Progenitor cell of endocrine pancreas (in vitro differentiated cells): ENCODE data around the gene CRY2. TPM values are rescaled to one million over a fixed set of nuclear protein-coding genes. Genes with fewer than 3 reads are reported as not detected.
A peak's percentile ranks its signal among the peaks of the same experiment; 100 is the strongest.

Source experiments
- DNase-seq: peaks from one replicate; pipeline ENCODE4 v3.0.0; 2021; ENCODE audit warnings: low spot score; ENCODE audit not compliant: unreplicated experiment
- H3K27ac Mint-ChIP-seq: 2 replicates; pipeline ENCODE4 v1.8.0; 2021; ENCODE audit warnings: mild to moderate bottlenecking, moderate library complexity, mixed read lengths
- H3K27me3 Mint-ChIP-seq: 2 replicates; pipeline ENCODE4 v1.8.0; 2021; ENCODE audit warnings: mixed read lengths
- H3K36me3 Mint-ChIP-seq: 2 replicates; pipeline ENCODE4 v1.8.0; 2022; ENCODE audit warnings: mixed read lengths; ENCODE audit not compliant: insufficient read depth
- H3K4me1 Mint-ChIP-seq: 2 replicates; pipeline ENCODE4 v1.8.0; 2021; ENCODE audit warnings: low read depth, mixed read lengths
- H3K4me3 Mint-ChIP-seq: 2 replicates; pipeline ENCODE4 v1.8.0; 2021; ENCODE audit warnings: low read depth, mild to moderate bottlenecking, moderate library complexity, mixed read lengths
- H3K9me3 Mint-ChIP-seq: 2 replicates; pipeline ENCODE4 v1.8.0; 2021; ENCODE audit warnings: low read depth, mixed read lengths
- CTCF ChIP-seq: fragments of 200-600 bp; sonication (generic); IDR thresholded peaks from one replicate; pipeline ENCODE4 v1.5.0; 2021; ENCODE audit warnings: antibody characterized with exemption, mild to moderate bottlenecking; ENCODE audit not compliant: unreplicated experiment
- total RNA-seq: library from RNA; stranded (reverse); gene quantifications from 2 replicates; pipeline ENCODE4 v1.2.1, GENCODE V29; 2021

Gene CRY2
- total RNA-seq, 1 donor from 2014 or later: 34.1 TPM

GRCh38 chr11:45918331-45918941, 71.2 kb downstream of the CRY2 start:
- Mint-ChIP-seq H3K36me3 (no peaks in the 10 kb centered on the region), H3K4me1 (peaks cover 24% of the 10 kb centered on the region), H3K27ac (peak overlapping the region; percentile 98), H3K4me3 (peak overlapping the region; percentile 95), H3K9me3 (no peaks in the 10 kb centered on the region), H3K27me3 (peaks cover 3% of the 10 kb centered on the region)
- no peak for TF ChIP-seq CTCF
- DNase-seq: peak; percentile 52

- Mint-ChIP-seq H3K27me3 (peaks cover 4% of the 10 kb centered on the region), H3K4me1 (peaks cover 24% of the 10 kb centered on the region), H3K9me3 (no peaks in the 10 kb centered on the region), H3K4me3 (peak overlapping the region; percentile 95), H3K36me3 (no peaks in the 10 kb centered on the region), H3K27ac (no peak overlapping the region)
- no peak for TF ChIP-seq CTCF
- DNase-seq: no peak
These were observed 71.8 kb downstream of the CRY2 start for GRCh38 chr11:45918962-45919675.

- Mint-ChIP-seq H3K9me3 (no peaks in the 10 kb centered on the region), H3K27me3 (peaks cover 8% of the 10 kb centered on the region), H3K36me3 (no peaks in the 10 kb centered on the region), H3K27ac (no peak overlapping the region), H3K4me3 (no peak overlapping the region), H3K4me1 (peaks cover 26% of the 10 kb centered on the region)
- no peak for DNase-seq
- TF ChIP-seq CTCF: no peak
These were observed 72.7 kb downstream of the CRY2 start for GRCh38 chr11:45919806-45920530.

- no peaks in the 10 kb centered on the region for H3K36me3 Mint-ChIP-seq
- peak overlapping the region; percentile 97 for H3K27ac Mint-ChIP-seq
- peaks cover 26% of the 10 kb centered on the region for H3K4me1 Mint-ChIP-seq
These were observed 73.5 kb downstream of the CRY2 start for GRCh38 chr11:45920531-45921477.

More at GRCh38 chr11:45920531-45921477, 73.5 kb downstream of the CRY2 start:
- peaks cover 8% of the 10 kb centered on the region for H3K27me3 Mint-ChIP-seq
- no peak for DNase-seq
- no peaks in the 10 kb centered on the region for H3K9me3 Mint-ChIP-seq
- H3K4me3 Mint-ChIP-seq: peak overlapping the region; percentile 74
- TF ChIP-seq CTCF: no peak
